NCI-H1092 treated with DMSO at 0.1 percent for 48 hours (cell line): ENCODE data around the gene PTPRN2.
"Not testable (repeated sequence)": the region's sequence is repeated elsewhere in the genome, so short reads cannot be mapped to it uniquely, and the experiment has no call there.

Source experiments
- DNase-seq: peaks from one replicate; lab custom pipeline; 2025; lab: John Stamatoyannopoulos, UW

The PTPRN2 gene

GRCh38 chr7:158550886-158551452 lies 36.7 kb downstream of the PTPRN2 start:
- no peak for DNase-seq

GRCh38 chr7:158550394-158550700 lies 37.3 kb downstream of the PTPRN2 start:
- DNase-seq = no peak

- DNase-seq = no peak
These were observed 37.8 kb downstream of the PTPRN2 start for GRCh38 chr7:158549616-158550393.

GRCh38 chr7:158549176-158549615 lies 38.4 kb downstream of the PTPRN2 start:
- DNase-seq = no peak

- DNase-seq = no peak
These were observed 38.9 kb downstream of the PTPRN2 start for GRCh38 chr7:158548726-158549125.

- DNase-seq = no peak
These were observed 39.8 kb downstream of the PTPRN2 start for GRCh38 chr7:158547817-158548216.

GRCh38 chr7:158546626-158547025 lies 41.0 kb downstream of the PTPRN2 start:
- DNase-seq = no peak

- no peak for DNase-seq
These were observed 41.4 kb downstream of the PTPRN2 start for GRCh38 chr7:158546214-158546613.

- DNase-seq = no peak
These were observed 42.9 kb downstream of the PTPRN2 start for GRCh38 chr7:158544708-158545107.

- DNase-seq = no peak
These were observed 43.8 kb downstream of the PTPRN2 start for GRCh38 chr7:158543840-158544239.

- DNase-seq = no peak
These were observed 44.7 kb downstream of the PTPRN2 start for GRCh38 chr7:158542651-158543566.

- no peak for DNase-seq
These were observed 46.1 kb downstream of the PTPRN2 start for GRCh38 chr7:158541346-158542010.

GRCh38 chr7:158539711-158540146 lies 47.9 kb downstream of the PTPRN2 start:
- no peak for DNase-seq

- DNase-seq = no peak
These were observed 49.3 kb downstream of the PTPRN2 start for GRCh38 chr7:158538156-158538946.

- no peak for DNase-seq
These were observed 50.1 kb downstream of the PTPRN2 start for GRCh38 chr7:158537516-158537882.

GRCh38 chr7:158536871-158537515 lies 50.6 kb downstream of the PTPRN2 start:
- no peak for DNase-seq

GRCh38 chr7:158535079-158535478 lies 52.5 kb downstream of the PTPRN2 start:
- DNase-seq = no peak

GRCh38 chr7:158534598-158534997 lies 53.0 kb downstream of the PTPRN2 start:
- DNase-seq = no peak

GRCh38 chr7:158534134-158534515 lies 53.5 kb downstream of the PTPRN2 start:
- DNase-seq = not testable (repeated sequence)

- DNase-seq = no peak
These were observed 54.1 kb downstream of the PTPRN2 start for GRCh38 chr7:158533386-158534133.
